Common myeloid progenitor, CD34-positive (primary cell): ENCODE results near the gene KDM4C.
A peak's percentile ranks its signal among the peaks of the same experiment; 100 is the strongest.
"Not testable (repeated sequence)": the region's sequence is repeated elsewhere in the genome, so short reads cannot be mapped to it uniquely, and the experiment has no call there.

Experiments
- CTCF ChIA-PET: fragments of 350-600 bp; sonication (Branson Sonifier 250); formaldehyde crosslinking; loops from one replicate; lab custom pipeline; 2021; ENCODE audit warnings: antibody characterized with exemption; lab: Charles Lee
- POLR2A ChIA-PET: fragments of 350-600 bp; sonication (Branson Sonifier 250); formaldehyde crosslinking; loops from one replicate; lab custom pipeline; 2021; ENCODE audit warnings: antibody characterized with exemption; lab: Charles Lee
- DNase-seq, 3 donors: peaks; one replicate each; pipeline versions ENCODE4 v3.0.0 to v3.0.0-alpha.2; 2013
- H3K27ac ChIP-seq, 2 experiments: 1 replicate in 1 of 2; 2 replicates in 1 of 2; pipeline ENCODE4 v1.7.0; 2013; ENCODE audit warnings: inconsistent platforms in 2 of 2, low read length in 2 of 2, mild to moderate bottlenecking in 2 of 2, low read depth in 1 of 2, moderate library complexity in 1 of 2; ENCODE audit not compliant: severe bottlenecking in 2 of 2, insufficient read depth in 1 of 2, poor library complexity in 1 of 2
- H3K27me3 ChIP-seq, 5 experiments: replicated peaks in 2 of 5; 1 replicate in 3 of 5; 2 replicates in 2 of 5; pipeline versions ENCODE4 v1.6.1 to v1.7.0; 2013; ENCODE audit warnings: low read length in 4 of 5, mild to moderate bottlenecking in 2 of 5, moderate library complexity in 2 of 5, inconsistent platforms in 1 of 5; ENCODE audit not compliant: insufficient read depth in 5 of 5, control insufficient read depth in 4 of 5
- H3K36me3 ChIP-seq, 4 experiments: 1 replicate in 2 of 4; 2 replicates in 2 of 4; pipeline versions ENCODE4 v1.6.1 to v1.7.0; 2013; ENCODE audit warnings: low read length in 3 of 4, control low read depth in 1 of 4, mild to moderate bottlenecking in 1 of 4; ENCODE audit not compliant: control insufficient read depth in 4 of 4, insufficient read depth in 4 of 4
- H3K4me1 ChIP-seq, 4 experiments: 1 replicate in 3 of 4; 2 replicates in 1 of 4; pipeline versions ENCODE4 v1.6.1 to v1.7.1; 2013; ENCODE audit warnings: low read length in 3 of 4, mild to moderate bottlenecking in 3 of 4, control low read depth in 1 of 4, inconsistent platforms in 1 of 4, moderate library complexity in 1 of 4; ENCODE audit not compliant: control insufficient read depth in 4 of 4, insufficient read depth in 4 of 4; ENCODE audit errors: control extremely low read depth in 1 of 4
- H3K4me3 ChIP-seq, 7 experiments: 1 replicate in 4 of 7; 2 replicates in 3 of 7; pipeline versions ENCODE4 v1.5.1 to v1.7.0; 2013; ENCODE audit warnings: mild to moderate bottlenecking in 7 of 7, low read length in 6 of 7, moderate library complexity in 6 of 7, inconsistent platforms in 2 of 7, low read depth in 2 of 7, control low read depth in 1 of 7; ENCODE audit not compliant: insufficient read depth in 4 of 7, control insufficient read depth in 1 of 7; ENCODE audit errors: extremely low read depth in 1 of 7
- H3K9me3 ChIP-seq, 5 experiments: 1 replicate in 4 of 5; 2 replicates in 1 of 5; pipeline versions ENCODE4 v1.6.1 to v1.7.1; 2013; ENCODE audit warnings: low read length in 4 of 5, mild to moderate bottlenecking in 2 of 5, inconsistent platforms in 1 of 5, low read depth in 1 of 5, moderate library complexity in 1 of 5; ENCODE audit not compliant: control insufficient read depth in 4 of 5, insufficient read depth in 2 of 5; ENCODE audit errors: control extremely low read depth in 1 of 5
- WGBS: methylation state at CpG from one replicate; pipeline ENCODE4 v1.1.5; 2013; ENCODE audit not compliant: insufficient coverage; 5-methylcytosine and 5-hydroxymethylcytosine counted together

The KDM4C gene

DNA sequence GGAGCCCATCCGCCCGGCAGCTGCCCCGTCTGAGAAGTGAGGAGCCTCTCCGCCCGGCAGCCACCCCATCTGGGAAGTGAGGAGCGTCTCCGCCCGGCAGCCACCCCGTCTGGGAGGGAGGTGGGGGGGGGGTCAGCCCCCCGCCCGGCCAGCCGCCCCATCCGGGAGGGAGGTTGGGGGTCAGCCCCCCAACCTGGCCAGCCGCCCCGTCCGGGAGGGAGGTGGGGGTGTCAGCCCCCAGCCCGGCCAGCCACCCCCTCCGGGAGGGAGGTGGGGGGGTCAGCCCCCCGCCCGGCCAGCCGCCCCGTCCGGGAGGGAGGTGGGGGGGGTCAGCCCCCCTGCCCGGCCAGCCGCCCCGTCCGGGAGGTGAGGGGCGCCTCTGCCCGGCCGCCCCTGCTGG is 49.9 kb downstream of the KDM4C start:
- H3K27me3 ChIP-seq, H3K27ac ChIP-seq, POLR2A ChIA-PET, DNase-seq, H3K4me1 ChIP-seq, CTCF ChIA-PET, H3K4me3 ChIP-seq, H3K9me3 ChIP-seq: not testable (repeated sequence)
- no CpG with 5 or more reads among the region's 30 CpGs for WGBS
- peaks cover 6 to 20% (median 7%) of the 10 kb centered on the region in 4 experiments for H3K36me3 ChIP-seq

- WGBS, result 100% methylated on average over 1 of the region's 4 CpGs
- Histone ChIP-seq H3K27ac (no peak overlapping the region), H3K36me3 (peaks cover 3 to 16% (median 8%) of the 10 kb centered on the region in 4 experiments), H3K4me3 (no peak overlapping the region), H3K27me3 (no peaks in the 10 kb centered on the region), H3K9me3 (no peaks in the 10 kb centered on the region), H3K4me1 (no peaks in the 10 kb centered on the region)
- CTCF ChIA-PET, result no interaction called here
- POLR2A ChIA-PET, result no interaction called here
- no peak for DNase-seq
Measured at GRCh38 chr9:6811436-6811835, 53.7 kb downstream of the KDM4C start.

DNA sequence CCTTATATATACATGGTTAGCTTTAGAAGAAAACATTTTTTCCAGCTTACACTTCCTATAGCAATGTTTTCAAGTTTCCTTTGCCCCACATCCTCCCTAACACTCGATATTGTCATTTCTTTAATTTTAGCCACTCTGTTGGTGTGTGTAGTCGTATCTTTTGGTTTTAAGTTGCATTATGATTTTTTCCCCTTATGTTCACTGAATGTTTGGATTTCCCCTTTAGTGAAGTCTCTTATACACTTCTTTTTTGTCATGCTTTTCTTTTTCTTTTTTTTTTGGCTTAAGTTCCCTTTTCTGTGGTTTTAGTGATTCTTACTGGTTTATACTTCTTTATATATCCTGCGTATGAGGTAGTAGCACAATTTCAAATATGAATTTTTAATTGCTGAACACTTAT is 58.8 kb downstream of the KDM4C start:
- Histone ChIP-seq H3K4me1 (no peaks in the 10 kb centered on the region), H3K4me3 (no peak overlapping the region), H3K27me3 (no peaks in the 10 kb centered on the region), H3K36me3 (peaks cover 0 to 9% (median 8%) of the 10 kb centered on the region in 4 experiments), H3K27ac (no peak overlapping the region), H3K9me3 (no peaks in the 10 kb centered on the region)
- no CpG with 5 or more reads among the region's 3 CpGs for WGBS
- CTCF ChIA-PET, result interaction anchor here (1.3 to 3.5 kb wide), 2 partner anchors 10 to 11 kb away, joined by 3 to 20 read pairs; no protein-coding TSS in a partner anchor
- POLR2A ChIA-PET, result no interaction called here
- peak in 2 of 3 donors; percentile 26 to 33 for DNase-seq

- WGBS, result 100% methylated on average over 2 of the region's 4 CpGs
- no peak overlapping the region for H3K4me3 ChIP-seq
- no peaks in the 10 kb centered on the region for H3K4me1 ChIP-seq
- H3K27me3 ChIP-seq, result no peaks in the 10 kb centered on the region
- ChIA-PET CTCF (interaction anchor here (0.6 to 3.5 kb wide), 6 partner anchors 8 to 64 kb away, joined by 3 to 20 read pairs (median 3); no protein-coding TSS in a partner anchor), POLR2A (no interaction called here)
- no peak overlapping the region for H3K27ac ChIP-seq
- H3K9me3 ChIP-seq, result no peaks in the 10 kb centered on the region
- peaks cover 5 to 15% (median 10%) of the 10 kb centered on the region in 4 experiments for H3K36me3 ChIP-seq
- DNase-seq, result no peak
Measured at GRCh38 chr9:6818292-6818922, 60.6 kb downstream of the KDM4C start.

GRCh38 chr9:6819112-6819511 is 61.3 kb downstream of the KDM4C start:
- Histone ChIP-seq H3K27me3 (no peaks in the 10 kb centered on the region), H3K27ac (no peak overlapping the region), H3K36me3 (peaks cover 9 to 20% (median 10%) of the 10 kb centered on the region in 4 experiments), H3K9me3 (no peaks in the 10 kb centered on the region), H3K4me1 (no peaks in the 10 kb centered on the region), H3K4me3 (no peak overlapping the region)
- no peak for DNase-seq
- CTCF ChIA-PET, result interaction anchor here (0.6 to 1.0 kb wide), 2 partner anchors 8 to 65 kb away, joined by 3 to 4 read pairs; no protein-coding TSS in a partner anchor
- WGBS, result 85% methylated on average over 2 of the region's 2 CpGs
- POLR2A ChIA-PET, result no interaction called here

GRCh38 chr9:6819529-6819928 is 61.8 kb downstream of the KDM4C start:
- no CpG with 5 or more reads among the region's 3 CpGs for WGBS
- Histone ChIP-seq H3K36me3 (peaks cover 9 to 20% (median 10%) of the 10 kb centered on the region in 4 experiments), H3K4me1 (no peaks in the 10 kb centered on the region), H3K27me3 (no peaks in the 10 kb centered on the region), H3K4me3 (no peak overlapping the region), H3K9me3 (no peaks in the 10 kb centered on the region), H3K27ac (no peak overlapping the region)
- no peak for DNase-seq
- ChIA-PET CTCF (no interaction called here), POLR2A (no interaction called here)

- no peak overlapping the region for H3K4me3 ChIP-seq
- no peaks in the 10 kb centered on the region for H3K4me1 ChIP-seq
- DNase-seq, result no peak
- H3K27me3 ChIP-seq, result no peaks in the 10 kb centered on the region
- no peaks in the 10 kb centered on the region for H3K9me3 ChIP-seq
- no peak overlapping the region for H3K27ac ChIP-seq
- CTCF ChIA-PET, result no interaction called here
- H3K36me3 ChIP-seq, result peaks cover 6 to 19% (median 9%) of the 10 kb centered on the region in 4 experiments
- 100% methylated on average over 1 of the region's 3 CpGs for WGBS
- POLR2A ChIA-PET, result no interaction called here
Measured at GRCh38 chr9:6822696-6823095, 64.9 kb downstream of the KDM4C start.
